WI38 (cell line): Measurements from ENCODE around the gene MAP1LC3B.

ENCODE experiments used
- H3K4me3 ChIP-seq: 2 replicates; pipeline ENCODE4 v1.5.1; 2011; ENCODE audit warnings: low read depth, mild to moderate bottlenecking, control low read depth, low read length
- TF ChIP-seq, protein P1 (sequence below): IDR thresholded peaks from 2 replicates; pipeline ENCODE4 v1.5.1; 2012; ENCODE audit warnings: low read depth, mild to moderate bottlenecking, control low read depth, low read length

MAP1LC3B gene

DNA sequence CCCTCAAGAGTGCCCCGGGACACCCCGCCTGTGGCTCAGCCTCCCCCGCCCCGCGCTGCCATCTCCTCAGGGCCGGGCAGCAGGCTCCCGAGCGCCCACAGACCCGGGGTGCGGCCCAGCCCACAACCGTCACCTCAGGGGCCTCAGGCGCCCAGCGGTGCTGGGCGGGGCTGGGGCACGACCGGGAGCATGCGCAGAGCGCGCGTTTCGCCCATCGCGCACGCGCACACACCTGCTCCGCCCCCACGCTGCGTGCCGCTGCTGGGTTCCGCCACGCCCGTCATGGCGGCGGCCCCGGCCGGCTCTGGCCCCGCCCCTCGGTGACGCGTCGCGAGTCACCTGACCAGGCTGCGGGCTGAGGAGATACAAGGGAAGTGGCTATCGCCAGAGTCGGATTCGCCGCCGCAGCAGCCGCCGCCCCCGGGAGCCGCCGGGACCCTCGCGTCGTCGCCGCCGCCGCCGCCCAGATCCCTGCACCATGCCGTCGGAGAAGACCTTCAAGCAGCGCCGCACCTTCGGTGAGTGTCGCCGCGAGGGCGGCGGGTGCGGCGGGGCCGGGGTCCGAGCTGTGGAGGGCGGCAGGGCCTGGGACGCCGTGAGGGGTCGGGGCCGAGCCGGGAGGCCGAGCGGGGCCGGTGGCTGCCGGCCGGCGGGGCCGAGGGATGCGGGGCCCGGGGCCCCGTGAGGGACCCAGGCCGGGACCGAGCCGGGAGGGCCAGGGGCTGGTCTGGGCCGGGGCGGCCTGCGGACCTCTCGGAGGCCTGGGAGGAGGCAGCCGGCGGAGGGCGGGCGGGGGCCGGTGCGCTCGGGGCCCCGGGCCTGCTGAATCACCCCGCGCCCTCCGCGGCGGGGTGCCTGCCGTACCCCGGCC lies at the start of gene MAP1LC3B:
Gene MAP1LC3B (plus strand): TSS at position 387 of the 871 bp plus-strand sequence. CDS start 92 bp downstream, at position 479.
- TF ChIP-seq, protein P1, sequence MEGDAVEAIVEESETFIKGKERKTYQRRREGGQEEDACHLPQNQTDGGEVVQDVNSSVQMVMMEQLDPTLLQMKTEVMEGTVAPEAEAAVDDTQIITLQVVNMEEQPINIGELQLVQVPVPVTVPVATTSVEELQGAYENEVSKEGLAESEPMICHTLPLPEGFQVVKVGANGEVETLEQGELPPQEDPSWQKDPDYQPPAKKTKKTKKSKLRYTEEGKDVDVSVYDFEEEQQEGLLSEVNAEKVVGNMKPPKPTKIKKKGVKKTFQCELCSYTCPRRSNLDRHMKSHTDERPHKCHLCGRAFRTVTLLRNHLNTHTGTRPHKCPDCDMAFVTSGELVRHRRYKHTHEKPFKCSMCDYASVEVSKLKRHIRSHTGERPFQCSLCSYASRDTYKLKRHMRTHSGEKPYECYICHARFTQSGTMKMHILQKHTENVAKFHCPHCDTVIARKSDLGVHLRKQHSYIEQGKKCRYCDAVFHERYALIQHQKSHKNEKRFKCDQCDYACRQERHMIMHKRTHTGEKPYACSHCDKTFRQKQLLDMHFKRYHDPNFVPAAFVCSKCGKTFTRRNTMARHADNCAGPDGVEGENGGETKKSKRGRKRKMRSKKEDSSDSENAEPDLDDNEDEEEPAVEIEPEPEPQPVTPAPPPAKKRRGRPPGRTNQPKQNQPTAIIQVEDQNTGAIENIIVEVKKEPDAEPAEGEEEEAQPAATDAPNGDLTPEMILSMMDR, result no peak
- peak within 1 kb of the TSS; percentile 86 for H3K4me3 ChIP-seq

DNA sequence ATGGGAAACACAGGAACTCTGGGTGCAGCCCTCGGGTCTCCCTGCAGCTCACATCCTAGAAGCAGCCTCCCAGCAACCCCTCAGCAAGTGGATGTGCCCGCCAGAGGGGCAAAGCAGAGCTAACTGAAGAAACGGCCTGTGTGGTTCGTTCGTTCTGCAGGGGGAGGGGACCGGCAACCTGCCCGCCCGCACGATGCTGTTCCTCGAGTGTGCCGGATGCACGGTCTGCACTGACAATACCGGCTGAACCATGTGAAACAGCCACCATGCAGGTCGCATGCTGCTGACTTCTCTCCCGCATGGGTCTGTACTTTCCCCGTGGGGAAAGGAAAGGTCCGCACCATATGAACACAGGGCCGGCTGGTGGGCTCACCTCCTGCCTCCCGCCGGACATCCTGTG lies 49.6 kb upstream of the MAP1LC3B start:
- TF ChIP-seq, protein P1, result no peak
- H3K4me3 ChIP-seq, result no peak overlapping the region

DNA sequence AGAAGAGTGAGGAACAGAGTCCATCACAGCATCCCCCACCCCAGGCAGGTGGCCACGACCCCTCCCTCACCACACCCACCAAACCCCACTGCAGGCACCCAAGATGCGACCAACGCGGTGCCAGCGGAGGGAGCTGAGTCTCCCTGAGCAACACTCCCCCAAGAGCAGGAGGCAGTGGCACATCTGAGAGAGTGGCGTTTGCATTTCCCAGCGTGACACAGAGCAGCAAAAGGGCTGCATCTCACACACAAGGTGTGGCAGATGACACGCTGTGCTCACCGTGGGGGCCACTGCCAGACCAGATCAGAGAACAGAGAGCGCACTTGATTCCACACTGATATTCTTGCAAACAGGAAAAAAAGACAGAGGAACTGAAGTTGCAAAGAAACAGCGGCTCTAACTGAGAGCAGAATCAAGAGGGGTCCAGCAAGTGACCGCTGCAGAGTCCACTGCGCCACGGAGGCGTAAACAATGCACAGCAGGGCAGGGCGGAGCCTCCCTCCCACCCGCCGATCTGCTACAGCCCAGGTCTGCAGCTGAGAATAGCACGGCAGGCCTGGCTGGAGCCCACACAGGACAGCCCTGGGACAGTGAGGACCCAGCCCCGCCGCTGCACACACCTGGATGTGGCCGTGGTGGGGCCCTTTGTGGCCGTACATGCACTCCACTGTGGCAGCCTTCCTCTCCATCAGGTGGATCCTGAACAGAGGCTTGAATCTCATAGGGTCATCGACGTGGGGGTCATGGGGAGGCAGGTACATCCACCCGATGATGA lies 49.0 kb upstream of the MAP1LC3B start:
- TF ChIP-seq, protein P1, result no peak
- no peak overlapping the region for H3K4me3 ChIP-seq

DNA sequence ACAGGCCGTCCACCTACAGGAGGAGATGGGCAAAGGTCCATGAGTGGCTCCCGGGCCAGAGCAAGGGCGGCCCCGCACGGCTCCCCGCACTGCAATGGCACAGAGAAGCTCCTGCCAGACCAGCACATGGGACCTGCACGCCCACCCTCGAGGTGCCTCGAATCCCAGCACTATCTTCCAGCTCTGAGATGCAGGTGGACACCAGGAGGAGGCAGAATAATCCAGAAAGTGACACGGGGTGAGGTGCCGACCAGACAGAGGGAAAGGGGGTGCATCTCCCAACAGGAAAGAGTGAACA lies 48.4 kb upstream of the MAP1LC3B start:
- TF ChIP-seq, protein P1, result no peak
- H3K4me3 ChIP-seq, result no peak overlapping the region

DNA sequence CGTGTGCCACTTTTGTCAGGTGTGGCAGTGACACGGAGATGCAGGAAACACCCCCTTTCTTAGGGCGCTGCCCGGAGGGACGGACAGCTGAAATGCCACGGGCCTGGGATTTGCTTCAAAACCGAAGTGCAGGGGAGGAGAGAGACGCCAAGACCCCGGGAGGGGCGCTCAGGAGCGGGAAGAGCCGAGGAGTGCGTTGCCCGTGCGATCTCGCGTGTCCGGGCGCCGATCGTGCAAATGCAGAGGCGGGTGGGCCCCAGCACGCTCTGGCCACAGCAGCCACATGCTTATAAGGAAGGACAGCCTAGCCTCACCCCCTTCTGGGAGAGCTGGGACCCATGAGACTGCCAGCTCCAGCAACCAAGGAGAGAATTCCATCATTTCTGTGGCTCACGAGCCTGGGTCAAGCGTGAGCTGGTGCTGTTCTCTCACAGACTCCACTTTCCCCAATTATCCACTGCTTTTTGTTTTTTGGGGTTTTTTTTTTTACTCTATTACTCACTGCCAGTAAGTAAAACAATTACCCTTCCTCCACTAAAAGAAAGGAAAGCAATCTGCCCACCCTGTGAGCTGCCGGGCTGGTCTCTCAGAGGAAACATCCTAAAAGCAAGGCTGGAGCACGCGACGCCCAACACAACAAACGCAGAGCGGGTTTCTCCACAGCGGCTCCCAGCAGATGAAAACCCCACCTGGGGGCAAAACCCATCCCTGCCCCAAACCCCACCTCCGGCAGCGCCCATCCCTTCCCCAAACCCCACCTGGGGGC lies 47.8 kb upstream of the MAP1LC3B start:
- no peak overlapping the region for H3K4me3 ChIP-seq
- TF ChIP-seq, protein P1, result no peak

DNA sequence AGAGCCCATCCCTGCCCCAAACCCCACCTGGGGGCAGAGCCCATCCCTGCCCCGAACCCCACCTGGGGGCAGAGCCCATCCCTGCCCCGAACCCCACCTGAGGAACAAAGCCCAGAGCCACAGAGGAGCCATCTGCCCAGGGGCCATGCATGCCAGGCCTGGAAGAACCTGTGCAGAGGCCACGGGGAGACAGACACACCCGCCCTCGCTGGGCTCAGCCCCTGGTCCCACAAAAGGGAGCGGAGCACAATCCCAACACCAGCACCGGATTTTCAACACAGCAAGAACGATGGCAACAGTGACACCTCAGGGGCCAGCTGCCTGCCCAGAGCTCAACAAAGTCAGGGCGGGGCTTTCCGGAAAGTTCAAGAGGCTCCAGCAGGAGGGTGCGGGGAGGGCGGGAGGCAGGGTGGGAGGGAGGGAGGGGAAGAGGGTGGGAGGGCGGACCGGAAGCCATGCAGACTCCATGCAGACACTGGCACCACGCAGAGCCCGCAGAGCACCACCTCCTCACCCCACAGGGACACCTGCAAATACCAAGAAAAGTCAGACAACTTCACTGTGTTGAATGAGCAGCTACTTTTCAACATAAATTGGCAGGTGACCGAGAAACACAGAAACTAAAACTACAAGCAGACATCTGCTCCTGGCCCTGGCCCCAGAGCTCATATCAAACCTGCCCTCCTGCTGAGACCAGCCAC lies 47.1 kb upstream of the MAP1LC3B start:
- no peak overlapping the region for H3K4me3 ChIP-seq
- TF ChIP-seq, protein P1, result no peak
